Right lobe of liver (tissue), 6 donors: ENCODE data around the gene BICRA. TPM values are rescaled to one million over a fixed set of nuclear protein-coding genes. Genes with fewer than 3 reads are reported as not detected.
"Not testable (repeated sequence)": the region's sequence is repeated elsewhere in the genome, so short reads cannot be mapped to it uniquely, and the experiment has no call there.

ENCODE experiments used
- ATAC-seq, 4 donors: fragments of 200-7000 bp; cut with Tn5 transposase; one replicate each; pipeline ENCODE4 v1.9.1; 2020; ENCODE audit warnings: mild to moderate bottlenecking in 4 of 4, moderate library complexity in 4 of 4
- DNase-seq, 3 donors: peaks; one replicate each; pipeline ENCODE4 v3.0.0-alpha.2; 2020
- H3K27ac ChIP-seq, 3 donors: fragments of 200-600 bp; one replicate each; pipeline ENCODE4 v1.8.0; 2022
- H3K27me3 ChIP-seq, 2 donors: fragments of 200-600 bp; one replicate each; pipeline ENCODE4 v1.8.0; 2022
- H3K36me3 ChIP-seq, 4 donors: fragments of 200-600 bp; sonication (generic) in 1 of 4; one replicate each; pipeline versions ENCODE4 v1.5.1 to v1.8.0; 2017 to 2022; ENCODE audit warnings: control low read depth in 1 of 4
- H3K4me1 ChIP-seq, 4 donors: fragments of 200-600 bp; sonication (generic) in 1 of 4; one replicate each; pipeline versions ENCODE4 v1.5.1 to v1.8.0; 2017 to 2022; ENCODE audit warnings: control low read depth in 1 of 4
- H3K4me3 ChIP-seq, 3 donors: fragments of 200-600 bp; one replicate each; pipeline ENCODE4 v1.8.0; 2022
- H3K9me3 ChIP-seq, 4 donors: fragments of 200-600 bp; sonication (generic) in 1 of 4; one replicate each; pipeline versions ENCODE4 v1.5.1 to v1.8.0; 2017 to 2022; ENCODE audit warnings: control low read depth in 1 of 4
- CTCF ChIP-seq, 4 donors: fragments of 200-600 bp in 3 of 4; fragments of 450-650 bp in 1 of 4; IDR thresholded peaks; one replicate each; pipeline versions ENCODE4 v1.5.1 to v1.8.0; 2016 to 2022; ENCODE audit warnings: antibody characterized with exemption in 4 of 4, mild to moderate bottlenecking in 2 of 4
- POLR2A ChIP-seq: fragments of 450-650 bp; IDR thresholded peaks from one replicate; pipeline ENCODE4 v1.6.1; 2017; ENCODE audit warnings: antibody characterized with exemption, mild to moderate bottlenecking
- WGBS: methylation state at CpG from one replicate; pipeline ENCODE4 v1.1.6; 2018; ENCODE audit warnings: low coverage, low lambda C conversion rate; ENCODE audit not compliant: insufficient coverage; ENCODE audit errors: missing lambda C conversion rate; 5-methylcytosine and 5-hydroxymethylcytosine counted together
- intact Hi-C, 2 donors: fragments of 100-400 bp; cut with DNase I; formaldehyde crosslinking; loops; one replicate each; pipeline versions ENCODE4 v1.11.2 to v1.14.1; 2022
- total RNA-seq, 6 experiments: library from RNA; depleted of rRNA in 2 of 6; stranded (reverse); fragments of >200 nt in 2 of 6; fragmentation: NEBNext Ultra II Directional in 3 of 6; extraction: Animal tissue kit (Norgen Biotek cat#: 25700) in 3 of 6; gene quantifications; one replicate each; pipeline versions ENCODE4 v1.1.0 to v1.2.4, GENCODE V29; 2016 to 2023
- donor health status: DM: no; HTN: yes; CAD: no.
- donor health status: DM: no; HTN: no; CAD: no.
- donor health status: DM: no; HTN: no; CAD: no.
- donor health status: DM: no; HTN: yes; CAD: no.
- donor health status: DM: no; HTN: yes; CAD: no.

BICRA gene
- total RNA-seq, 6 experiments from 2014 or later = 3.7 to 7.3 (median 6.4) TPM

GRCh38 chr19:47631681-47632446 is 22.9 kb downstream of the BICRA start:
- Histone ChIP-seq H3K27ac (no peak overlapping the region), H3K9me3 (no peaks in the 10 kb centered on the region)
- 92% methylated on average over 14 of the region's 18 CpGs for WGBS

GRCh38 chr19:47633517-47633916 is 24.6 kb downstream of the BICRA start:
- ATAC-seq (peak; percentile 86 to 94 (median 88)), DNase-seq (peak in 1 of 3 donors; percentile 67)
- H3K27ac ChIP-seq = peak overlapping the region in 1 of 3 donors; percentile 67
- no peaks in the 10 kb centered on the region for H3K36me3 ChIP-seq
- intact Hi-C loops = no loop called here
- TF ChIP-seq POLR2A (no peak), CTCF (IDR thresholded peaks at IDR 0.05) (no peak)
- peaks cover 0 to 19% (median 4%) of the 10 kb centered on the region in 4 donors for H3K4me1 ChIP-seq
- H3K27me3 ChIP-seq = no peaks in the 10 kb centered on the region
- H3K4me3 ChIP-seq = no peak overlapping the region
- no peaks in the 10 kb centered on the region for H3K9me3 ChIP-seq
- WGBS = 52% methylated on average over 3 of the region's 4 CpGs

More at GRCh38 chr19:47631681-47632446, 22.9 kb downstream of the BICRA start:
- TF ChIP-seq CTCF (IDR thresholded peaks at IDR 0.05) (no peak), POLR2A (no peak)
- Histone ChIP-seq H3K4me1 (peaks cover 0 to 19% (median 4%) of the 10 kb centered on the region in 4 donors), H3K27me3 (no peaks in the 10 kb centered on the region), H3K36me3 (no peaks in the 10 kb centered on the region), H3K4me3 (no peak overlapping the region)
- DNase-seq (no peak), ATAC-seq (no peak)
- intact Hi-C loops = no loop called here

- TF ChIP-seq CTCF (IDR thresholded peaks at IDR 0.05) (no peak), POLR2A (no peak)
- H3K4me3 ChIP-seq = no peak overlapping the region
- no peaks in the 10 kb centered on the region for H3K36me3 ChIP-seq
- intact Hi-C loops = no loop called here
- H3K9me3 ChIP-seq = no peaks in the 10 kb centered on the region
- WGBS = 93% methylated on average over 6 of the region's 11 CpGs
- ATAC-seq (no peak), DNase-seq (no peak)
- peak overlapping the region in 1 of 3 donors; percentile 67 for H3K27ac ChIP-seq
- peaks cover 0 to 19% (median 4%) of the 10 kb centered on the region in 4 donors for H3K4me1 ChIP-seq
- H3K27me3 ChIP-seq = no peaks in the 10 kb centered on the region
Observed at GRCh38 chr19:47633996-47634395, 25.1 kb downstream of the BICRA start.

GRCh38 chr19:47635152-47635754 is 26.3 kb downstream of the BICRA start:
- H3K27ac ChIP-seq, intact Hi-C loops, H3K4me3 ChIP-seq, ATAC-seq, DNase-seq, H3K36me3 ChIP-seq, H3K9me3 ChIP-seq, H3K27me3 ChIP-seq: not testable (repeated sequence)
- H3K4me1 ChIP-seq = peaks cover 0 to 19% (median 4%) of the 10 kb centered on the region in 4 donors
- 70% methylated on average over 6 of the region's 6 CpGs for WGBS

- Histone ChIP-seq H3K36me3 (no peaks in the 10 kb centered on the region), H3K27ac (no peak overlapping the region), H3K27me3 (no peaks in the 10 kb centered on the region), H3K9me3 (no peaks in the 10 kb centered on the region), H3K4me3 (no peak overlapping the region), H3K4me1 (peaks cover 0 to 16% (median 4%) of the 10 kb centered on the region in 4 donors)
- intact Hi-C loops = no loop called here
- 91% methylated on average over 10 of the region's 11 CpGs for WGBS
- DNase-seq (no peak), ATAC-seq (no peak)
- TF ChIP-seq POLR2A (no peak), CTCF (IDR thresholded peaks at IDR 0.05) (no peak)
Observed at GRCh38 chr19:47637550-47637949, 28.6 kb downstream of the BICRA start.
